ENCODE measurements around the gene BUD13. TPM values are rescaled to one million over a fixed set of nuclear protein-coding genes. Genes with fewer than 3 reads are reported as not detected.

The BUD13 gene
- total RNA-seq, 1 experiment from 2014 or later = 22.9 TPM

GRCh38 chr11:116811194-116811593, 38.4 kb upstream of the BUD13 start:
- no peak for ATAC-seq
- no TSS peak for BruUV-seq (replicated peaks)
- ChIA-PET CTCF (no interaction called here), POLR2A (no interaction called here), RAD21 (ENCODE audit: low non-redundant PET in 1 of 2, low total read pairs in 2 of 2, uncharacterized antibody in 2 of 2, unreplicated experiment in 2 of 2) (no interaction called here)
- no peaks in the 10 kb centered on the region for H3K4me1 ChIP-seq (ENCODE audit: control insufficient read depth in 1 of 2, insufficient read depth in 2 of 2, low read length in 2 of 2)
- H3K9me2 ChIP-seq (ENCODE audit: insufficient read depth) = no peaks in the 10 kb centered on the region
- H3K27me3 ChIP-seq (ENCODE audit: insufficient read depth, low read length) = no peaks in the 10 kb centered on the region
- no peak for DNase-seq (ENCODE audit: low read depth, low spot score)
- intact Hi-C loops (cut with micrococcal nuclease) = no loop called here
- no peak overlapping the region for H3K9ac ChIP-seq (ENCODE audit: low read length)
- no peak overlapping the region for H2AFZ ChIP-seq (ENCODE audit: low read depth, low read length, poor library complexity, severe bottlenecking)
- H3K4me2 ChIP-seq (ENCODE audit: low read length) = no peak overlapping the region
- H3K79me2 ChIP-seq (ENCODE audit: insufficient read depth, low read length) = no peaks in the 10 kb centered on the region
- no peaks in the 10 kb centered on the region for H4K20me1 ChIP-seq (ENCODE audit: insufficient read depth)
- H3K36me3 ChIP-seq (ENCODE audit: control insufficient read depth in 1 of 2, insufficient read depth in 2 of 2, low read length in 2 of 2) = no peaks in the 10 kb centered on the region
- TF ChIP-seq FOSL1 (IDR thresholded peaks at IDR 0.05; ENCODE audit: low read depth) (no peak), CTCF (IDR thresholded peaks at IDR 0.05 in 2 of 3, conservative IDR thresholded peaks at IDR 0.05 in 1 of 3; ENCODE audit: borderline replicate concordance in 1 of 3, insufficient read depth in 1 of 3, low read depth in 2 of 3, low read length in 2 of 3) (no peak), CBX3 (IDR thresholded peaks at IDR 0.05; ENCODE audit: low read depth) (no peak), MAX (IDR thresholded peaks at IDR 0.05) (no peak), ZNF274 (IDR thresholded peaks at IDR 0.05; ENCODE audit: low read depth, low read length) (no peak), POLR2AphosphoS5 (IDR thresholded peaks at IDR 0.05; ENCODE audit: low read depth, low read length) (no peak), ZFX (IDR thresholded peaks at IDR 0.05) (no peak), SP1 (IDR thresholded peaks at IDR 0.05; ENCODE audit: low read depth) (no peak), RAD21 (IDR thresholded peaks at IDR 0.05; ENCODE audit: low read depth) (no peak), EGR1 (IDR thresholded peaks at IDR 0.05; ENCODE audit: low read depth) (no peak), SIN3A (IDR thresholded peaks at IDR 0.05; ENCODE audit: low read depth) (no peak), ELF1 (IDR thresholded peaks at IDR 0.05; ENCODE audit: borderline replicate concordance, low read depth) (no peak), JUND (IDR thresholded peaks at IDR 0.05) (no peak)
- H3K9me3 ChIP-seq (ENCODE audit: control insufficient read depth in 1 of 2, insufficient read depth in 1 of 2, low read depth in 1 of 2, low read length in 2 of 2) = no peaks in the 10 kb centered on the region
- H3K4me3 ChIP-seq (replicated peaks in 1 of 2; ENCODE audit: low read depth in 1 of 2, low read length in 2 of 2) = no peak overlapping the region
- H3K27ac ChIP-seq (ENCODE audit: low read depth, low read length) = no peak overlapping the region

All from HCT116 (cell line).